Tibial artery (tissue), 4 donors: ENCODE measurements around the gene ANK2.
A peak's percentile ranks its signal among the peaks of the same experiment; 100 is the strongest.

Experiments
- DNase-seq, 2 donors: peaks; one replicate each; pipeline ENCODE4 v3.0.0-alpha.2; 2019
- H3K27ac ChIP-seq, 2 donors: fragments of 200-600 bp; sonication (generic) in 1 of 2; 1 replicate in 1 of 2; 2 replicates in 1 of 2; pipeline ENCODE4 v1.5.1; 2018 to 2019; ENCODE audit warnings: mild to moderate bottlenecking in 1 of 2
- H3K27me3 ChIP-seq, 2 donors: fragments of 200-600 bp; sonication (generic) in 1 of 2; one replicate each; pipeline versions ENCODE4 v1.5.1 to v1.6.0; 2016 to 2019
- H3K36me3 ChIP-seq, 3 donors: fragments of 200-600 bp; sonication (generic) in 2 of 3; one replicate each; pipeline ENCODE4 v1.5.1; 2016 to 2019; ENCODE audit warnings: mild to moderate bottlenecking in 2 of 3
- H3K4me1 ChIP-seq, 4 donors: fragments of 200-600 bp; sonication (generic) in 2 of 4; 1 replicate in 3 of 4; 2 replicates in 1 of 4; pipeline ENCODE4 v1.5.1; 2016 to 2019
- H3K4me3 ChIP-seq, 2 donors: fragments of 200-600 bp; sonication (generic) in 1 of 2; 1 replicate in 1 of 2; 2 replicates in 1 of 2; pipeline ENCODE4 v1.5.1; 2018 to 2019; ENCODE audit warnings: mild to moderate bottlenecking in 2 of 2
- H3K9me3 ChIP-seq, 3 donors: fragments of 200-600 bp; sonication (generic) in 1 of 3; one replicate each; pipeline ENCODE4 v1.5.1; 2016 to 2019
- intact Hi-C: fragments of 100-400 bp; cut with DNase I; formaldehyde crosslinking; loops from one replicate; pipeline ENCODE4 v1.15.0; 2023; ENCODE audit warnings: low total_unique reads
- TF ChIP-seq, protein P1 (sequence below), 2 experiments: fragments of 200-600 bp in 1 of 2; fragments of 450-650 bp in 1 of 2; IDR thresholded peaks; one replicate each; pipeline ENCODE4 v1.5.1; 2017 to 2019; ENCODE audit warnings: antibody characterized with exemption in 2 of 2, mild to moderate bottlenecking in 1 of 2, moderate library complexity in 1 of 2

ANK2 gene

DNA sequence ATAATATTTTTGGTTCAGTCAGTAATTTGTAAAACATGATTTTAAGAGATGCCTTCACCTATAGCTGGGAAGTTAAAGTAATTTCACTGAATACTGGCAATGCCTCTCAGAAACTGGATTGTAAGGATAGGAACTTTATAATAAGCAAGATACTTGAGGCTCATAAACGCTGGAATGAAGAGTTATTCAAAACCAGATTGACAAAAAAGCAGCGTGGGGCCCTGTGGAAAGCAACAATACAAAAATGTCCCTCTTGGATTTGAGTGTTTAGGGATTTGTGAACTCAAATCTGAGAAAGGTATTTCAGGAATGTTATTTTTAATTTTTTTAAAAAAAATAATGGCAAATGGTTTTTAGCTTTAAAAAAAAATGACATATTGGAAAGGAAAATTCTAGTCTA is 94.6 kb downstream of the ANK2 start:
- peaks cover 0 to 17% (median 2%) of the 10 kb centered on the region in 4 donors for H3K4me1 ChIP-seq

DNA sequence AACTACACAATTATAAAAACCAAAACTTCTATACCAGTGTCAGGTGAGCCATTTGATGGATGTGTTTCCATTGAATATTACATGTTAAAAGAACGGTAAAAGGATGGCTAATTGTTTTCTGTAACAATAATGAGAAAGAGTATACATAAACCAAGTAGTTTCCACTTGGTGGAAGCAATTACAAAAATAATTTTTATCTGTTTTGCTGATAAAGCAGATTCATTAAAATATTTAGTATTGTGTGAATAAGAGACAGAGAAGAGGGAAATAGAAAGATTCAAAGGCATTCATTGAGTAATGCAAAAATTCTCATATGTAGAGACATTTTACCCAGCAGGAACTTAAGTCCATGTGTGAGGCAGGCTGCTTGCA is 95.7 kb downstream of the ANK2 start:
- peak overlapping the region; percentile 16 to 48 for H3K27ac ChIP-seq

More for the DNA sequence above, 94.6 kb downstream of the ANK2 start:
- H3K36me3 ChIP-seq = no peaks in the 10 kb centered on the region
- H3K27me3 ChIP-seq = no peaks in the 10 kb centered on the region
- intact Hi-C loops = no loop called here
- DNase-seq = no peak
- no peak overlapping the region for H3K4me3 ChIP-seq
- H3K27ac ChIP-seq = no peak overlapping the region
- TF ChIP-seq, protein P1, sequence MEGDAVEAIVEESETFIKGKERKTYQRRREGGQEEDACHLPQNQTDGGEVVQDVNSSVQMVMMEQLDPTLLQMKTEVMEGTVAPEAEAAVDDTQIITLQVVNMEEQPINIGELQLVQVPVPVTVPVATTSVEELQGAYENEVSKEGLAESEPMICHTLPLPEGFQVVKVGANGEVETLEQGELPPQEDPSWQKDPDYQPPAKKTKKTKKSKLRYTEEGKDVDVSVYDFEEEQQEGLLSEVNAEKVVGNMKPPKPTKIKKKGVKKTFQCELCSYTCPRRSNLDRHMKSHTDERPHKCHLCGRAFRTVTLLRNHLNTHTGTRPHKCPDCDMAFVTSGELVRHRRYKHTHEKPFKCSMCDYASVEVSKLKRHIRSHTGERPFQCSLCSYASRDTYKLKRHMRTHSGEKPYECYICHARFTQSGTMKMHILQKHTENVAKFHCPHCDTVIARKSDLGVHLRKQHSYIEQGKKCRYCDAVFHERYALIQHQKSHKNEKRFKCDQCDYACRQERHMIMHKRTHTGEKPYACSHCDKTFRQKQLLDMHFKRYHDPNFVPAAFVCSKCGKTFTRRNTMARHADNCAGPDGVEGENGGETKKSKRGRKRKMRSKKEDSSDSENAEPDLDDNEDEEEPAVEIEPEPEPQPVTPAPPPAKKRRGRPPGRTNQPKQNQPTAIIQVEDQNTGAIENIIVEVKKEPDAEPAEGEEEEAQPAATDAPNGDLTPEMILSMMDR (IDR thresholded peaks at IDR 0.05) = no peak
- no peaks in the 10 kb centered on the region for H3K9me3 ChIP-seq

DNA sequence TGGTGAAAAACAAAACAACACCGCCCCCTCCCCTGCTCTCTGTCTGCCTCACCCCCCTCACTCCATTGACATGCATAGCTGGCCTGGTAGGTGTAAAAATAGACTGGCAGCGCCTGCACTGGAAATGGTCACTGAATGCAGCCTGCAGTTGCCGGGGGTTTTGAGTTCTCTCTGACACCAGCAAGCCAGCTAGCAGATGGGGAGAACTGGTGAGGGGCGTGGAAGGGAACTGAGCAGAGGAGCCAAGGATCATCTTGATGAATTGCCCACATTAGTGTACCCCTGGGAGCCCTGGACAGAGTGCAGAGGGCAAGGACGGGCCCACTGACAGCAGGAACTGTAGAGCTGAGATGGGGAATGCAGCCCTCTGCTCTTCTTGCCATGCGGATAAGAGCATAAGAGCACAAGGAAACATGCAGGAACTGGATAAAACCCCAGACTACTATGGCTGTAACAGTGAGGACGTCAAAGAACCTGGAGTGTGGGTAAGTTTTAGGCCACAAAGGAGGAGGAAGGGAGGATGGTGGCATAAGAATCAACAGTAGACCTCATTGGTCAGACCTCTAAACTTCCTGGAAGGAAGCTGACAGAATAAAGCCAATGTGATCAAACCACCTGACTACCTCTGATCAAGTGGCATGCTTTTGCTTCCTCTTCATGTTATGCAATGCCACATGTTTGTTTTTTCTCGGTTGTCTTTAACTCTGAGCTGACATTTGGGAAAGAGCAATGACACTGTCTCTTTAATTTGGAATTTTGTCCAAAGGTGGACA is 96.3 kb downstream of the ANK2 start:
- TF ChIP-seq, protein P1 (IDR thresholded peaks at IDR 0.05) = no peak
- peak overlapping the region in 1 of 2 donors; percentile 5 for H3K4me3 ChIP-seq
- intact Hi-C loops = no loop called here
- peak overlapping the region; percentile 16 to 48 for H3K27ac ChIP-seq
- no peaks in the 10 kb centered on the region for H3K27me3 ChIP-seq
- H3K36me3 ChIP-seq = no peaks in the 10 kb centered on the region
- H3K9me3 ChIP-seq = no peaks in the 10 kb centered on the region
- DNase-seq = no peak
- peaks cover 0 to 17% (median 2%) of the 10 kb centered on the region in 4 donors for H3K4me1 ChIP-seq

More for the DNA sequence above, 95.7 kb downstream of the ANK2 start:
- DNase-seq = no peak
- no peaks in the 10 kb centered on the region for H3K9me3 ChIP-seq
- no peaks in the 10 kb centered on the region for H3K27me3 ChIP-seq
- intact Hi-C loops = no loop called here
- peaks cover 0 to 17% (median 2%) of the 10 kb centered on the region in 4 donors for H3K4me1 ChIP-seq
- H3K4me3 ChIP-seq = no peak overlapping the region
- TF ChIP-seq, protein P1 (IDR thresholded peaks at IDR 0.05) = no peak
- no peaks in the 10 kb centered on the region for H3K36me3 ChIP-seq

DNA sequence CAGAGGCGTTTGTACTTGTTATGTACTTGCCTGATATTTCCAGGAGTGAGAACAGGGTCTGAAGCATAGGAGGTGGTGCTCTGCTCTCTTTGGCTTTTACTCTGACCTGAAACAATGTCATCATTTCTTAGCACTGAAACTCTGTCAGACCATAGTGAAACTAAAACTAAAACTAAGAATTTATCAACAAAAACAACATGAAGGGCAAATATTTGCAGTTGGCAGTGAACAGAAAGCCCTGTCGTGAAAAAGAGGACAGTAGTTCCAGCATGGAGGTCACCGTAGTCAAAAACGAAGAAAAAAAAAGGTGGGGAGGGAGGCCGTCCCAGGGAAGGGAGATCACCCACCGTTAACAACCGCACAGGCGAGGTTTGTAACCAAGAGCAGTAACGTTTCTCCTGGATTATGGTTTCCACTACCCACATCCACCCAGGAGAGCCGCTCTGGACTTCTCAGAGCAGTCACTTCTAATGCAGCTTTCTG is 97.5 kb downstream of the ANK2 start:
- Histone ChIP-seq H3K36me3 (no peaks in the 10 kb centered on the region), H3K4me3 (peak overlapping the region; percentile 40 to 51), H3K9me3 (no peaks in the 10 kb centered on the region), H3K27ac (peak overlapping the region; percentile 60 to 70), H3K27me3 (no peaks in the 10 kb centered on the region), H3K4me1 (peaks cover 0 to 17% (median 2%) of the 10 kb centered on the region in 4 donors)
- TF ChIP-seq, protein P1 (IDR thresholded peaks at IDR 0.05) = no peak
- no peak for DNase-seq
- intact Hi-C loops = no loop called here

DNA sequence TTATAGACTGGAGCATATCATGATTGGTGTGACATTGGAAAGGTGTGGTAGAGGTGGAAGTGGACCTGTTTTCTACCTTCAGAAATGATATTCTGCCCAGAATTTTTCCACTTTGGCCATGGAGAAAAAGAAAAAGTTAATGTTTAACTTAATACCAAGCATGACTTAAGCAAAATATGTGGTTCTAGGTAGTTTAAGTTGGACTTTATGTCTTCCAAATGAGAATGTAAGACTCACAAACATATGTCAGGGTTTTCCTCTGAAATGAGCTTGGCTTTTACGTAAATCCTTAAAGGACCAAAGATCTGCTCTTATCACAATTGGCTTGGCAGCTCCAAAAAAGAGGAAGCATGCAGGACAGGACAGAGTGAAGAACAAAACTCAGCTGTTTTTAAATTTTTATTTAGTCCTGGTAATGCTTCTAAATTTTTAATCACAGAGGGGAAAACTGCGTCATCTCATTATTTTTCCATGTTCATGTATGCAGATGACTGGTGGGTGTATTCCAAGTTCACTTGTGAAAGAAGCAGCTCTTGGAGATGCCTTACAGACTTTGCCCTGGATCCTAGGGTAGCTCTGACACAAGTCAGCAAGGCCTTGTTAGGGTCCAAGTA is 98.2 kb downstream of the ANK2 start:
- H3K36me3 ChIP-seq = no peaks in the 10 kb centered on the region
- H3K4me3 ChIP-seq = peak overlapping the region in 1 of 2 donors; percentile 51
- H3K4me1 ChIP-seq = peaks cover 0 to 17% (median 2%) of the 10 kb centered on the region in 4 donors
- intact Hi-C loops = no loop called here
- H3K9me3 ChIP-seq = no peaks in the 10 kb centered on the region
- H3K27me3 ChIP-seq = no peaks in the 10 kb centered on the region
- TF ChIP-seq, protein P1 (IDR thresholded peaks at IDR 0.05) = no peak
- no peak for DNase-seq
- H3K27ac ChIP-seq = peak overlapping the region; percentile 60 to 70
